GM18873 (cell line): ENCODE measurements around the gene DNAJB7.
"Not testable (repeated sequence)": the region's sequence is repeated elsewhere in the genome, so short reads cannot be mapped to it uniquely, and the experiment has no call there.

ENCODE experiments used
- ATAC-seq: cut with Tn5 transposase; IDR thresholded peaks from one replicate; pipeline ENCODE4 v1.9.1; 2021; ENCODE audit warnings: mild to moderate bottlenecking, moderate library complexity, moderate number of reproducible peaks; ENCODE audit not compliant: unreplicated experiment, low FRiP score

Gene DNAJB7

DNA sequence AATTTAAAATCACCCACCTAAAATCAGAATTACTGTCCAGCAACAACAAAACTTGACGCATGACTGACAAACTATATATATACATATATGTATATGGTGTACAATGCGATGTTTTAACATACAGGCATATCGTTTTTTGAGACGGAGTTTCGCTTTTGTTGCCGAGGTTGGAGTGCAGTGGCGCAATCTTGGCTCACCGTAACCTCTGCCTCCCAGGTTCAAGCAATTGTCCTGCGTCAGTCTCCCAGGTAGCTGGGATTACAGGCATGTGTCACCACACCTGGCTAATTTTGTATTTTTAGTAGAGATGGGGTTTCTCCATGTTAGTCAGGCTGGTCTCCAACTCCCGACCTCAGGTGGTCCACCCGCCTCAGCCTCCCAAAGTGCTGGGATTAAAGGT lies 16.1 kb downstream of the DNAJB7 start:
- not testable (repeated sequence) for ATAC-seq

DNA sequence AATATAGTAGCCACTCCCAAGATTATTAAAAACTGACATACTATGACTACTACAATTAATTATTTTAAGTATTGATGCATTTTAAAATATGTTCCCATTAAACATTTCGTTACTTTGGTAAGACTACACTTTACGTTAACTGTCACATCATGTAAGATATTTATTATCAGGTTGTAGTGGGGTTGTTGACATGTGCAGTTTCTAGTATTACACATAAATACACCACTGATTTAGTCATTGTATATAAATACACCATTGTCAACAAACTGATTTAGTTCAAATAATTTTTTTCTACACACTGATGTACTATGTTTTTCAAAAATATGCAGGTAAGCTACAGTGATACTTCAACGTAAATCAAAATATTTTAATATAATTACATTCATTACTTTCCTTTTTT lies 17.0 kb downstream of the DNAJB7 start:
- no peak for ATAC-seq

DNA sequence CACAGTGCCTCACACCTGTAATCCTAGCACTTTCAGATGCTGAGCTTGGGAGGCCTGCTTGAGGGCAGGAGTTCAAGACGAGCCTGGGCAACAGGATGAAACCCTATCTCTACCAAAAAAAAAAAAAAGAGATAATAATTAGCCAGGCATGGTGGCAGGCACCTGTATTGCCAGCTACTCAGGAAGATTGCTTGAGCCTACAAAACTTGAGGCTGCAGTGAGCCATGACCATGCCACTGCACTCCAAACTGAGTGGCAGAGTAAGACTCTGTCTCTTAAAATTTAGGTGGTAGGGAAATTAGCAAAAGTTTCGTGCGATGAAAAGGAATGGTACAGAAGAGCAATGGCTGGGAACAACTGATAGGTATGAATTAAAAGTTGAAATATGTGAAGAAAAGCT lies 23.4 kb downstream of the DNAJB7 start:
- no peak for ATAC-seq

DNA sequence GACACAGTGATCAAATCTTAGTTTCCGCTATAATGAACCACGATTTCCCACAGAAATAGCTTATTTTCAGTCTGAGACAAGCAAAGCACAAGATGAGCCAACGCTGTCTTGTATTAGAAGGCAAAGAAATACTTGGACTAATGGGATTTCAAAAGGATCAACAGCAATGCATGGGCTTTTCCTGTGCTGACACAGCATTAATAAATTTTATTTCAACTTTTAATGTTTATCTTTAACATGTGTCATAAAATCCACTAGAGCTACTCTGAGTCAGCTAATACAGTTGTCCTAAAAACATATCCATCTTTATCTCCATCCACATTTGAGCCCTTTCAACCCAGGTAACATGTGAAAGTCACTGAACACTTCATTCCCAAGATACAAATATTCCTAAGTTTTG lies 27.3 kb downstream of the DNAJB7 start:
- ATAC-seq = no peak

DNA sequence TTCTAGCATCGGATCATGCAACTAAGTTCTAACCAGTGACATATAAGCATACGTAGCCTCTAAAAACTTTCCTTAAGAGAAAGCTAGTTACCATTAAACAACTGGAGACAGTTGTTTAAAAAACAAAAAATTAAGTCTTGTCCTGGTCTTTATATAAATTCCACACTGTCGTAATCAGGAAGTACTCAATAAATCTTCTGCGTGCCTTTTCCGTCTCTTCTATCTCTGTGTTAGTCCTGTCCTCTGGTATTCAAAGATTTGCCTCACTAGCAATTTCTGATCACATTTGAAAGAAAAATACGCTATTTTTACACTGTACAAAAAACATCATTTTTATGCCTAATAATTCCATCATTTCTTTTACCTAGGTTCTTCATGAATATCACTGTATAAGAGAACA lies 32.8 kb downstream of the DNAJB7 start:
- no peak for ATAC-seq

DNA sequence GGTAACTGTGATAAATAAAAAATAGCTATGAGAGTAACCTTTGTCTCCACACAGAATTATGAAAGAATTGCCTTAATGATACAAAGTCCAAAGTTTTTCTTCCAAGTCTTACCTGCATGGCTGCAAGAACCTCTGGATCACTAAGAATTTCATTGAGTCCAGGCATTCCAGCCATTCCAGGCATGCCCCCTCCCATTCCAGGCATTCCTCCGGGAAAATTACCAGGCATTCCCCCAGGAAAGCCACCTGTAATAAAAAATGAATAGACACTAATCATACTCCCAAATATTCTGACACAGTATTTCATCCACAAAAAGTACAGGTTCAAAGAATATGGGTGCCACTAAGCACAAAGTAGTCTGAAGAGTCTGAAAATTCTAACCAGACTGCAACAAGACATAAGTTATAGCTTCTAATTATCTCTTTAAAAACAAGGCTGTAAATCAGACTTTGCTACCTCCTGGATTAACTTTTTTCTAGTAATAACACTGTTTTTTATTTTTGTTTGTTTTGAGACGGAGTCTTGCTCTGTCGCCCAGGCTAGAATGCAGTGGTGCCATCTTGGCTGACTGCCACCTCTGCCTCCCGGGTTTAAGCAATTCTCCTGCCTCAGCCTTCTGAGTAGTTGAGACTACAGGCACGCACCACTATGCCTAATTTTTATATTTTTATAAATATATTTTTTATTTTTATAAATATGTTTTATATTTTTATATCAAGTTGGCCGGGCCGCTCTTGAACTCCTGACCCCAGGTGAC lies 34.8 kb downstream of the DNAJB7 start:
- ATAC-seq = no peak

DNA sequence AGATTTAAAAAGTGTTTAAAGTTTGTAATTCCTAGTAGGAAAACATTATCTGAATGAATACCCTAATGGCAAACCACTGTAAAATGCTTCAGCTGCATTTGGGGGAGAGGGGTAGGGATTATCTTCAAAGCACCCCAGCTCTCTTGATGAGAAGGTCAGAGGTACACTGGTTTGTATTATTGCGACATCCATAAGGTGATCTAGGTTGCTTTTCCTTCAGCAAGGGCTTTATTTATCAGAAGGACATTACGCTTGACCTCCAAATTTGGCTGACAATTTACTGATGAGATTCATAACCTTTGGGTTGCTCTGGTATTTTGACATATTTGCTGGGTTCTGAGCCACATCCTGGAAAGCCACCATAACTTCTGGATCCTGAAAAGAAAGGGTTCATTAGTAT lies 35.6 kb downstream of the DNAJB7 start:
- ATAC-seq = not testable (repeated sequence)

DNA sequence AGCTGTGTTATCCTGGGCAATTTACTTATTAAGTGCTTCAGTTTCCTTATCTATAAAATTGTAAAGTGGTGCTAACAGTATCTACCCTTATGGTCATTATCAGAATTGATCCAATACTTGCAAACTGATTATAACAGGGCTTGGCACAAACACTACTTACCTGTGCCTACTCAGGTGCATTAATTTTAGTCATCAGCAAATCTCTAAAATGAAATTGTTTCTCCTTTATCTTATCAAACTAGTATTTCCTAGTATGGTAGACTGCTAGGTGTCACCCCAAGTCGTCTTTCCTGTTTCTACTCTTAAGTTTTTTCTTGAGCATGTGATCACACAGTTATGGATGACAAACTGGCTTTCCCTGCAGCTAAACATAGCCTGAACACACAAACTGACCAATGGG lies 38.5 kb downstream of the DNAJB7 start:
- no peak for ATAC-seq

DNA sequence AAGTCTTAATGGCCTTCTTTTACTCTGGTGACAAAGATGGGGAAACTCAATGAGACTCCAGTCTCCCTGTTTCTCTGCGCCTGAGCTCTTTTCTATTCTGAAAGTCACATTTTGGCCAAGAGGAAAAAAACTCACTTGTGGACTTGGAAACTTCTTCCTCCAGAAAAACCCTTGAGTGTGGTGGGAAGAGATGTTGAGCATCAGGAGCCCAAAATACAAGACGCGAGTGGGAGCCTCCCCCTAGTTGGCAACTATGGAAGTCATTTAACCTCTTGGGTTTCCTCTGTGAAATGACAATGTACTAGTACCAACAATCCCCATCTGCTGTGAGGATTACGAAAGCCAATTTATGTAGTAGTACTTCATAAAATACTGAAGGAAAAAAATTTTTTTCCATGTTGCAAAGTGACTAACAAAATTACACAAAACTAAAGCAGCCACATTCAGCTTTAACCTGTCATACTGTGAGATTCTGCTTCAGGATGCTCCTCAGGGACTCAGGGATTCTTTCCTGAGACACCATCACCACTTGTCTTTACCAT lies 42.2 kb downstream of the DNAJB7 start:
- no peak for ATAC-seq

DNA sequence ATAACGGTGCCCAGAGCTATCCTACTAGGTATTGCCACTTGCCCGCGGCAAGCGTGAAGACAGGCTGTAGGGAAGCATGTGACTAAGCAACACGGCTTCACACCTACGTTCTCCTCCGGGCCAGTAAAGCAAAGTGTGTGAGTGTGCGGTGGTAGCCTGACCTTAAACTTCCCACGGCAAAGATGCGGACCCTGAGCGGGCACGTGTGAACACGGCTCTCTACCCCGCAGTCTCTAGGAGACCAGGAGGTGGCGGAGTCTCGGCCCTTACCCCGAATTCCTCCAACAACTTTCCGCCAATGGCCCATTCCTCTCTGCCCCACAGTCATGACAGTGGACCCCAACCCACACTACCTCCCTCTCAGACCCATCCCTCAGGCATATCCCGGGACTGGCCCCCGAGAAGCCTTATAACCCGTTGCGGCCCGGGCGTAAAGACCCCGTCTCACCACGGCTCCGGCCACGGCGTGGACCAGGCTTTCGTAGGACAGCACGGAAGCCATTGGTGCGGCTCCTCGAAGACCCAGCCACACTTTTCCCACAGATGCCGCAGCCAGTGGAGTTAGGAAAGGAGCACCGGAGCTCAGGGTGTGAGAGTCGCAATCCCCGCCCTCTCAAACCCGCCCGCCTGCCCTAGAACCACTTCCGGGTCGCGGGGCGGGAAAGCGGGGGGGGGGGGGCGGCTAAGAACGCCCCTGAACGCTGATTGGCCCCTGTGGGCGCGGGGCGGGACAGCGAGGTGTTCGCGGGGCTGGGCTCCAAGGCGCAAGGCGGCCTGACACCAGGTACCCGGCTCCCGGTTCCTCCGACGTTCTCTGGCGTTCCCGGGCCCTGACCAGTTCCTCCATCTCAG lies 42.9 kb downstream of the DNAJB7 start, which contains the start of gene SLC25A17:
Gene SLC25A17, minus strand, starts transcription at position 600 of the 852 bp plus-strand sequence. Its CDS starts 98 bp downstream, at position 502.
- no peak for ATAC-seq

DNA sequence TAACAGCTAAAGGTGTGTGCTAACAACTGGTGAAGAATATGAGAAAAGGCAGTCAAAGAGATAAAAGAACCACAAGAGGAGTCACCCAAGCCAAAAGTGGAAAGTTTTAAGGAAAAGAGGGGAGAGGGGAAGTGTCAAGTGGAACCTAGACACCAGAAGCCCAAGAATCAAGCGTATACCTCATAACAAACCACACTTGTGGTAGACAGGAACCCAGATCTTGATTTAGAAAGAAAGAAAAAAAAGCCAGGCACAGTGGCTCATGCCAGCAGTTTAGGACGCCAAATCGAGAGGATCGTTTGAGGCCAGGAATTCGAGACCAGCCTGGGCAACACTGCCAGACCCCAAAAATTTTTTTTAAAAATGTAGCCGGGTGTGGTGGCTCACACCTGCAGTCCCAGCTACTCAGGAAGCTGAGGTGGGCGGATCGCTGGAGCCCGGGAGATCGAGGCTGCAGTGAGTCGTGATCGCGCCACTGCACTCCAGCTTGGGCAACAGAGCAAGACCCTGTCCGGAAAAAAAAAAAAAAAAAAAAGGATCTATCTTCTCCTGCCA lies 43.6 kb downstream of the DNAJB7 start:
- ATAC-seq = no peak

DNA sequence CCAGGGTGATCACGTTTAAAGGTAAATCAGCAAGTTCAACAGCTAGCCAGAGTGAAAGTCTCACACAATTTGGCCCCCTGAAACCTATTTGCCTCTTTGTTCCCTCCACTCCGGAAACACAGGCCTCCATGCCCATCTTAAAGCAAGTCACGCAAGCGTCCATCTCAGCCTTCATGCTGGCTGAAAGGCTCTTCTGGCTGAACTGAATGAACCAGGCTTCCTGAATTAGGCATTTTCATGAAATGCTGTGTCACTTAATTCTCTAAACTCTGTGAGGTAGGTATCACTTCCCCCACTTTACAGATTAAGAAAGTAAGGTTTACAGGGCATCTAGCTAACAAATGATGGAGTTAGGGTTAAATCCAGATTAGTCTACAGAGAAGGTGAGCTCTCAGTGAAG lies 44.2 kb downstream of the DNAJB7 start:
- ATAC-seq = no peak

DNA sequence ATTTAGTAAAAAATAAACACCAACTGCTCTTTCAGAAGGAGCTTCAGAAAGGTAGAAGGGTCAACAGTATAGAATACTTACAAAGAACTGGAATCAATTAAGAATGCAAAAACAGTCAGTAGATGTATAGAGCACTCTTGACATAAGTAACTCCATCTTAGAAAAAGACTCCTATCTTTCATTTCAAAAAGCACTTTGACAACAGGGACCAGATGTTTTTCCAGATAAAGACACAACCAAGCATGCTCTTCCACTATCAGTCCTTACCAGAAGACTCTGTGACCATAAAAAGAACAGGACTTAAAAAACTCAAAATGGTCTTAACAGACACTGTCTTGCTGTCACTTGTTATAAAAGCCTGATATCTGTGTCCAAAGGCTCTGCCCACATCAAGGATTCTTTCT lies 48.0 kb downstream of the DNAJB7 start:
- no peak for ATAC-seq
